ENCODE data around the gene C2CD4D. TPM values are rescaled to one million over a fixed set of nuclear protein-coding genes. Genes with fewer than 3 reads are reported as not detected.

C2CD4D gene
- total and polyA plus RNA-seq, 2 donors (not counting 1 experiment from before 2014, with no cell fraction given): 0.07 TPM; not detected in 1

DNA sequence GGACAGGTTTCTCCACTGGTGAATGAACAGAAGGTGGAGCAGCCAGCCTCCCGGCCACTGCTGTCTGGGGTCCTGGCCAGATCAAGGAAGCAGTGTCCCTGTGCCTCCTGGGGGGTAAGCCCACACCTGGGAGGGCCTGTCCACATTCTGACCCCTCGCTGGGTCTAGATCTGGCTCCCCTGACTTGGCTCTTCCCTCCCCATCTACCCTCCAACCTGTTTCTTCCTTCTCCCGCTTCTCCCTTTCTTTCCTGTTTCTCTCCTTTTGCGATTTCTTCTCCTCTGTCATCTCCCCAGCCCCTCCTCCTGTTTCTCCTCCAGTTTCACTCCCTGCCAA lies 8.4 kb downstream of the C2CD4D start:
- no peak overlapping the region for H3K4me2 ChIP-seq (replicated peaks; ENCODE audit: low read depth, low read length, poor library complexity, severe bottlenecking)
- no peak overlapping the region for H3K27ac Mint-ChIP-seq
- H4K20me1 ChIP-seq (ENCODE audit: control insufficient read depth, insufficient read depth, low read length, poor library complexity, severe bottlenecking): no peaks in the 10 kb centered on the region
- H3K27me3 ChIP-seq (replicated peaks in 1 of 4; ENCODE audit: control extremely low read depth in 1 of 4, control insufficient read depth in 3 of 4, insufficient read depth in 4 of 4, low read length in 3 of 4): peaks cover 0 to 23% (median 3%) of the 10 kb centered on the region in 4 experiments
- no peak overlapping the region for H3K4me3 Mint-ChIP-seq
- H3K27ac ChIP-seq (ENCODE audit: low read length in 2 of 2): no peak overlapping the region
- ChIA-PET POLR2A (no interaction called here), CTCF (no interaction called here)
- intact Hi-C loops (cut with micrococcal nuclease): loop anchor here (10.0 kb wide), 1 partner anchor 106 kb away; the partner anchor contains the start of gene RIIAD1
- H3K79me2 ChIP-seq (ENCODE audit: control insufficient read depth, insufficient read depth, low read length): no peaks in the 10 kb centered on the region
- DNase-seq (no peak), ATAC-seq (ENCODE audit: low read depth) (no peak)
- H3K9me3 ChIP-seq (ENCODE audit: control extremely low read depth in 1 of 3, control insufficient read depth in 2 of 3, insufficient read depth in 1 of 3, low read length in 2 of 3): no peaks in the 10 kb centered on the region
- no peaks in the 10 kb centered on the region for H3K36me3 ChIP-seq (replicated peaks in 1 of 2; ENCODE audit: control extremely low read depth in 1 of 2, control insufficient read depth in 1 of 2, extremely low read depth in 1 of 2, insufficient read depth in 2 of 2, low read length in 1 of 2)
- 95% methylated on average over 4 of the region's 4 CpGs for WGBS (ENCODE audit: insufficient coverage)
- no peak overlapping the region for H2AFZ ChIP-seq (ENCODE audit: insufficient read depth, low read depth, low read length, poor library complexity, severe bottlenecking)
- TF ChIP-seq EZH2 (IDR thresholded peaks at IDR 0.05; ENCODE audit: borderline replicate concordance, insufficient read depth, low read depth, low read length, poor library complexity, severe bottlenecking): no peak
- TF ChIP-seq, protein P1, sequence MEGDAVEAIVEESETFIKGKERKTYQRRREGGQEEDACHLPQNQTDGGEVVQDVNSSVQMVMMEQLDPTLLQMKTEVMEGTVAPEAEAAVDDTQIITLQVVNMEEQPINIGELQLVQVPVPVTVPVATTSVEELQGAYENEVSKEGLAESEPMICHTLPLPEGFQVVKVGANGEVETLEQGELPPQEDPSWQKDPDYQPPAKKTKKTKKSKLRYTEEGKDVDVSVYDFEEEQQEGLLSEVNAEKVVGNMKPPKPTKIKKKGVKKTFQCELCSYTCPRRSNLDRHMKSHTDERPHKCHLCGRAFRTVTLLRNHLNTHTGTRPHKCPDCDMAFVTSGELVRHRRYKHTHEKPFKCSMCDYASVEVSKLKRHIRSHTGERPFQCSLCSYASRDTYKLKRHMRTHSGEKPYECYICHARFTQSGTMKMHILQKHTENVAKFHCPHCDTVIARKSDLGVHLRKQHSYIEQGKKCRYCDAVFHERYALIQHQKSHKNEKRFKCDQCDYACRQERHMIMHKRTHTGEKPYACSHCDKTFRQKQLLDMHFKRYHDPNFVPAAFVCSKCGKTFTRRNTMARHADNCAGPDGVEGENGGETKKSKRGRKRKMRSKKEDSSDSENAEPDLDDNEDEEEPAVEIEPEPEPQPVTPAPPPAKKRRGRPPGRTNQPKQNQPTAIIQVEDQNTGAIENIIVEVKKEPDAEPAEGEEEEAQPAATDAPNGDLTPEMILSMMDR (IDR thresholded peaks at IDR 0.05): no peak
- H3K4me1 ChIP-seq (ENCODE audit: control insufficient read depth in 2 of 2, insufficient read depth in 2 of 2, low read length in 2 of 2): peaks cover 7 to 13% of the 10 kb centered on the region in 2 donors
- peaks cover 22% of the 10 kb centered on the region for H3K27me3 Mint-ChIP-seq
- peaks cover 12% of the 10 kb centered on the region for H3K4me1 Mint-ChIP-seq
- no peaks in the 10 kb centered on the region for H3K9me3 Mint-ChIP-seq (ENCODE audit: insufficient read depth)
- no peak overlapping the region for H3K4me3 ChIP-seq (ENCODE audit: control extremely low read depth in 1 of 5, extremely low read depth in 1 of 5, insufficient read depth in 1 of 5, low read depth in 2 of 5, low read length in 4 of 5)
- no peak overlapping the region for H3K9ac ChIP-seq (ENCODE audit: low read length)

DNA sequence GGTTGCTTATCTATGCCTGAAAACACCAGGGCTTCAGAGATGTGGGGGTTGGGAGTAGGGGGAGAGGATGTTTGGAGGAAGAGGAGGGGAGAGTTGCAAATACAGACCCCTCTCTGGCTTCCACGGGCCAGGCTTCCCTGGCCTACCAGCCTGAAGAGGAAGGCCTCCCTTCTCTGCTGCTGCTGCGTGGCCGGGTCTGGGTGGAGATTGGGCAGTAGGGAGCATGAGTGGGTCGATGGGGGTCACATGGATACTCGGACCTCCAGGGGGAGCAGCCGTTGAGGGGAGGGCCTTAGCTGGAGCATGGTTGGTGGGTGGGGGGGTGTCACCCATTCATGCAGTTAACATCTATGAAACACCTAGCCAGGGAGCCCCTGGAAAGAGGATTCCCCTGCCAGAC lies 9.6 kb downstream of the C2CD4D start:
- H3K27ac ChIP-seq (ENCODE audit: low read length in 2 of 2): no peak overlapping the region
- POLR2A ChIA-PET: no interaction called here
- intact Hi-C loops (cut with micrococcal nuclease): loop anchor here (10.0 kb wide), 1 partner anchor 105 kb away; the partner anchor contains the start of gene RIIAD1

More for the DNA sequence above, 9.6 kb downstream of the C2CD4D start:
- TF ChIP-seq, protein P1 (IDR thresholded peaks at IDR 0.05): no peak
- TF ChIP-seq EZH2 (IDR thresholded peaks at IDR 0.05; ENCODE audit: borderline replicate concordance, insufficient read depth, low read depth, low read length, poor library complexity, severe bottlenecking): no peak
- Mint-ChIP-seq H3K4me1 (peaks cover 12% of the 10 kb centered on the region), H3K4me3 (no peak overlapping the region), H3K9me3 (ENCODE audit: insufficient read depth) (no peaks in the 10 kb centered on the region), H3K27ac (no peak overlapping the region), H3K27me3 (peaks cover 23% of the 10 kb centered on the region)
- no peak for DNase-seq
- 45% methylated on average over 1 of the region's 6 CpGs for WGBS (ENCODE audit: insufficient coverage)
- Histone ChIP-seq H4K20me1 (ENCODE audit: control insufficient read depth, insufficient read depth, low read length, poor library complexity, severe bottlenecking) (no peaks in the 10 kb centered on the region), H3K4me1 (ENCODE audit: control insufficient read depth in 2 of 2, insufficient read depth in 2 of 2, low read length in 2 of 2) (peaks cover 7 to 13% of the 10 kb centered on the region in 2 donors), H3K4me3 (ENCODE audit: control extremely low read depth in 1 of 5, extremely low read depth in 1 of 5, insufficient read depth in 1 of 5, low read depth in 2 of 5, low read length in 4 of 5) (no peak overlapping the region), H3K9ac (ENCODE audit: low read length) (no peak overlapping the region), H3K27me3 (replicated peaks in 1 of 4; ENCODE audit: control extremely low read depth in 1 of 4, control insufficient read depth in 3 of 4, insufficient read depth in 4 of 4, low read length in 3 of 4) (peaks cover 0 to 27% (median 3%) of the 10 kb centered on the region in 4 experiments), H3K9me3 (ENCODE audit: control extremely low read depth in 1 of 3, control insufficient read depth in 2 of 3, insufficient read depth in 1 of 3, low read length in 2 of 3) (no peaks in the 10 kb centered on the region), H3K79me2 (ENCODE audit: control insufficient read depth, insufficient read depth, low read length) (no peaks in the 10 kb centered on the region), H3K4me2 (replicated peaks; ENCODE audit: low read depth, low read length, poor library complexity, severe bottlenecking) (no peak overlapping the region), H3K36me3 (replicated peaks in 1 of 2; ENCODE audit: control extremely low read depth in 1 of 2, control insufficient read depth in 1 of 2, extremely low read depth in 1 of 2, insufficient read depth in 2 of 2, low read length in 1 of 2) (no peaks in the 10 kb centered on the region), H2AFZ (ENCODE audit: insufficient read depth, low read depth, low read length, poor library complexity, severe bottlenecking) (no peak overlapping the region)
- no peak for ATAC-seq (ENCODE audit: low read depth)
- CTCF ChIA-PET: no interaction called here
